AG04450 (cell line): ENCODE results near the gene AGPAT4. TPM values are rescaled to one million over a fixed set of nuclear protein-coding genes. Genes with fewer than 3 reads are reported as not detected.

Experiments
- CTCF ChIA-PET: fragments of 300-600, 350-600 bp; formaldehyde crosslinking; extraction: SDS; loops from one replicate; lab custom pipeline; 2022; ENCODE audit warnings: antibody characterized with exemption, inconsistent platforms; lab: Charles Lee
- POLR2A ChIA-PET: fragments of 350-600 bp; formaldehyde crosslinking; extraction: SDS; loops from one replicate; lab custom pipeline; 2021; ENCODE audit warnings: antibody characterized with exemption, inconsistent platforms; lab: Yijun Ruan, JAX
- DNase-seq: peaks from one replicate; pipeline ENCODE4 v3.0.0-alpha.2; 2011; ENCODE audit warnings: low read depth, low spot score
- H3K27ac ChIP-seq: one replicate; pipeline ENCODE4 v1.5.1; 2012; ENCODE audit warnings: low read depth, low read length, control low read depth
- H3K27me3 ChIP-seq: one replicate; pipeline ENCODE4 v1.6.0; 2012; ENCODE audit warnings: low read length; ENCODE audit not compliant: control insufficient read depth, insufficient read depth
- H3K4me3 ChIP-seq: 2 replicates; pipeline ENCODE4 v1.5.1; 2011; ENCODE audit warnings: mild to moderate bottlenecking, low read depth, low read length, control low read depth
- H3K9me3 ChIP-seq: 2 replicates; pipeline ENCODE4 v1.5.1; 2012; ENCODE audit warnings: low read length; ENCODE audit not compliant: control insufficient read depth, insufficient read depth
- CTCF ChIP-seq: IDR thresholded peaks from 2 replicates; pipeline ENCODE4 v1.5.1; 2011; ENCODE audit warnings: low read depth, low read length, control low read depth, inconsistent platforms
- polyA plus RNA-seq: library from polyadenylated mRNA; depleted of rRNA; stranded (reverse); fragments of >200 nt; gene quantifications from 2 replicates; pipeline ENCODE4 v1.2.3, GENCODE V29; 2011

AGPAT4 gene
- polyA plus RNA-seq, 1 experiment, result 10.0 TPM

- Histone ChIP-seq H3K9me3 (no peaks in the 10 kb centered on the region), H3K4me3 (no peak overlapping the region), H3K27ac (no peak overlapping the region), H3K27me3 (no peaks in the 10 kb centered on the region)
- no peak for TF ChIP-seq CTCF
- ChIA-PET POLR2A (no interaction called here), CTCF (no interaction called here)
- DNase-seq, result no peak
Measured at GRCh38 chr6:161264181-161264580, 9.7 kb downstream of the AGPAT4 start.

DNA sequence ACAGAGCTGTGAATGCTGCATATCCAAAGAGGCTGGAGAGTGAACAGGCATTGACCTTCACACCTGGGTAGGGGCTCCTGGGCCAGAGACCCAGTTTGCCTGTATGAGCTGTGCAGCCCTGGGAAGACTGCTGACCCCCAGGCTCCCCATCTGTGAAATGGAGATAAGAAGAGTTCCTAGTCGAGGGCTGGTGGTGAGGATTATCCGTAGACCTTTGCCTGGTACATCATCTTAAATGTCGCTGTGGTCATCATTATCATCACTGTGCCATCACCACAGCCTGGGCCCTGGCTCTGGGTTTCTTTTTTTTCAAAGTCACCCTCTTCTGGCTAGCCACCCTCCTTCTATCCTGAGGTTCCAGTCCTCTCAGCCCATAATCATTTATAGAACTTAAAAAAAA is 12.0 kb downstream of the AGPAT4 start:
- no peaks in the 10 kb centered on the region for H3K9me3 ChIP-seq
- H3K27me3 ChIP-seq, result no peaks in the 10 kb centered on the region
- ChIA-PET CTCF (interaction anchor here (1.3 to 2.1 kb wide), 3 partner anchors 11 to 112 kb away, joined by 3 to 8 read pairs (median 5); no protein-coding TSS in a partner anchor), POLR2A (no interaction called here)
- no peak overlapping the region for H3K27ac ChIP-seq
- TF ChIP-seq CTCF, result no peak
- no peak for DNase-seq
- H3K4me3 ChIP-seq, result no peak overlapping the region

DNA sequence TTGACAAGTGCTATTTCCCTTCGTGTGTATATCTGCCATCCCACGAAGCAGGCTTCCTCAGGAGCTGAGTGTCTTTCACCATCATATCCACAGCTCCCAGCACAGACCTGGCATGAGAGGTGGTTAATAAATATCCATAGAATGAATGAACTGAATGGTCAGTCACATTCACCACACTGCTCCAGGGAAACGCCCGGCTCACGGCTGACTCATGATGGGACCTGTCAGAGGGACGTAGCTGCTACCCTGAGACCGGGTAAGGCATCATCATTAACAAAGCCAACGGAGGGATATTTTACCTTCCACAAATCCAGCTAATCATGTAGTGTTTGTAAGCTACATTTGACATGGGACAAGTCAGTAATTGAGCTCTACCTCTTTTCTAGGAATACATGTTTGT is 12.5 kb downstream of the AGPAT4 start:
- no peak for DNase-seq
- H3K27ac ChIP-seq, result no peak overlapping the region
- ChIA-PET CTCF (interaction anchor here (1.6 to 2.1 kb wide), 2 partner anchors 110 to 113 kb away, joined by 5 to 8 read pairs; no protein-coding TSS in a partner anchor), POLR2A (no interaction called here)
- no peaks in the 10 kb centered on the region for H3K27me3 ChIP-seq
- TF ChIP-seq CTCF, result no peak
- no peaks in the 10 kb centered on the region for H3K9me3 ChIP-seq
- H3K4me3 ChIP-seq, result no peak overlapping the region

GRCh38 chr6:161259302-161259701 is 14.6 kb downstream of the AGPAT4 start:
- H3K27ac ChIP-seq, result no peak overlapping the region
- H3K9me3 ChIP-seq, result no peaks in the 10 kb centered on the region
- POLR2A ChIA-PET, result no interaction called here
- no peak overlapping the region for H3K4me3 ChIP-seq
- no peak for DNase-seq
- TF ChIP-seq CTCF, result no peak
- no peaks in the 10 kb centered on the region for H3K27me3 ChIP-seq
- CTCF ChIA-PET, result interaction anchor here (1.2 kb wide), 1 partner anchor 329 kb away, joined by 3 read pairs; no protein-coding TSS in a partner anchor

GRCh38 chr6:161257793-161258457 is 15.9 kb downstream of the AGPAT4 start:
- Histone ChIP-seq H3K27ac (peak overlapping the region; percentile 65), H3K9me3 (no peaks in the 10 kb centered on the region), H3K27me3 (no peaks in the 10 kb centered on the region), H3K4me3 (peak overlapping the region; percentile 2; the same call in 1 of the 2 replicates)
- no peak for TF ChIP-seq CTCF
- ChIA-PET CTCF (interaction anchor here (1.2 kb wide), 1 partner anchor 327 kb away, joined by 3 read pairs; no protein-coding TSS in a partner anchor), POLR2A (no interaction called here)
- peak; percentile 92 for DNase-seq
